Endothelial cell of umbilical vein (primary cell): Measurements from ENCODE around the gene MED4. TPM values are rescaled to one million over a fixed set of nuclear protein-coding genes. Genes with fewer than 3 reads are reported as not detected.

Source experiments
- BruUV-seq: library from RNA; stranded (reverse); fragments of 400-500 nt; replicated peaks from 2 replicates; lab custom pipeline; 2021; lab: Mats Ljungman, UMichigan
- CTCF ChIA-PET: fragments of 300-600, 350-600 bp; sonication (Branson Sonifier 250); formaldehyde crosslinking; loops from one replicate; lab custom pipeline; 2021; ENCODE audit warnings: antibody characterized with exemption, inconsistent platforms; lab: Charles Lee
- POLR2A ChIA-PET: fragments of 300-600, 350-600 bp; sonication (Branson Sonifier 250); formaldehyde crosslinking; loops from one replicate; lab custom pipeline; 2021; ENCODE audit warnings: antibody characterized with exemption, inconsistent platforms; lab: Charles Lee
- DNase-seq: peaks from one replicate; pipeline ENCODE4 v3.0.0-alpha.2; 2011; ENCODE audit warnings: low read depth, low spot score
- FAIRE-seq: peaks from 2 replicates; lab custom pipeline; 2011; peaks lifted over from hg19 to GRCh38; lab: Jason Lieb, UNC
- H2AFZ ChIP-seq: 2 replicates; pipeline ENCODE4 v1.6.0; 2012; ENCODE audit warnings: low read depth, low read length, control low read depth, inconsistent platforms
- H3K27ac ChIP-seq: 2 replicates; pipeline ENCODE4 v1.5.1; 2011; ENCODE audit warnings: low read depth, mild to moderate bottlenecking, control low read depth, low read length, moderate library complexity; ENCODE audit not compliant: insufficient read depth
- H3K27me3 ChIP-seq, 2 experiments: 2 replicates each; pipeline versions ENCODE4 v1.6.0 to v1.6.1; 2011; ENCODE audit warnings: low read length in 2 of 2, mixed read lengths in 1 of 2; ENCODE audit not compliant: control insufficient read depth in 2 of 2, insufficient read depth in 2 of 2
- H3K36me3 ChIP-seq, 2 experiments: 2 replicates in 1 of 2; 3 replicates in 1 of 2; pipeline ENCODE4 v1.5.1; 2011; ENCODE audit warnings: low read length in 2 of 2, mild to moderate bottlenecking in 1 of 2, moderate library complexity in 1 of 2; ENCODE audit not compliant: control insufficient read depth in 2 of 2, insufficient read depth in 2 of 2; ENCODE audit errors: extremely low read depth in 1 of 2
- H3K4me1 ChIP-seq: 3 replicates; pipeline ENCODE4 v1.5.1; 2011; ENCODE audit warnings: mild to moderate bottlenecking, low read length; ENCODE audit not compliant: control insufficient read depth, insufficient read depth; ENCODE audit errors: extremely low read depth
- H3K4me2 ChIP-seq: 2 replicates; pipeline ENCODE4 v1.6.1; 2011; ENCODE audit warnings: low read length, control low read depth, mixed read lengths; ENCODE audit not compliant: insufficient read depth
- H3K4me3 ChIP-seq, 3 experiments: fragments of 200-600 bp in 1 of 3; sonication (generic), shearing (Covaris generic) in 1 of 3; replicated peaks in 1 of 3; 2 replicates each; pipeline ENCODE4 v1.5.1; 2011 to 2016; ENCODE audit warnings: control low read depth in 3 of 3, low read length in 3 of 3, mild to moderate bottlenecking in 2 of 3, inconsistent platforms in 1 of 3, low read depth in 1 of 3, moderate library complexity in 1 of 3; ENCODE audit not compliant: insufficient read depth in 1 of 3
- H3K79me2 ChIP-seq: 2 replicates; pipeline ENCODE4 v1.6.0; 2012; ENCODE audit warnings: low read length, inconsistent platforms; ENCODE audit not compliant: control insufficient read depth, insufficient read depth
- H3K9ac ChIP-seq: replicated peaks from 2 replicates; pipeline ENCODE3; 2011; ENCODE audit warnings: low read length, control low read depth; ENCODE audit not compliant: insufficient read depth; ENCODE audit errors: extremely low read depth
- H3K9me1 ChIP-seq: replicated peaks from 3 replicates; pipeline ENCODE4 v1.6.0; 2011; ENCODE audit warnings: mild to moderate bottlenecking, low read length; ENCODE audit not compliant: control insufficient read depth, insufficient read depth; ENCODE audit errors: extremely low read depth
- H3K9me3 ChIP-seq: replicated peaks from 2 replicates; pipeline ENCODE4 v1.5.1; 2012; ENCODE audit warnings: low read length, inconsistent platforms; ENCODE audit not compliant: control insufficient read depth, insufficient read depth
- H4K20me1 ChIP-seq: replicated peaks from 2 replicates; pipeline ENCODE3; 2011; ENCODE audit warnings: mild to moderate bottlenecking, low read length; ENCODE audit not compliant: control insufficient read depth, insufficient read depth; ENCODE audit errors: extremely low read depth
- CTCF ChIP-seq, 2 donors: IDR thresholded peaks; 1 replicate in 1 of 2; 2 replicates in 1 of 2; pipeline ENCODE4 v1.5.1; 2011; ENCODE audit warnings: low read length in 2 of 2, mild to moderate bottlenecking in 2 of 2, moderate library complexity in 2 of 2, control low read depth in 1 of 2, inconsistent platforms in 1 of 2, low read depth in 1 of 2; ENCODE audit not compliant: insufficient read depth in 1 of 2; ENCODE audit errors: extremely low read depth in 1 of 2
- EZH2 ChIP-seq: IDR thresholded peaks from 2 replicates; pipeline ENCODE4 v1.6.1; 2012; ENCODE audit warnings: borderline replicate concordance, low read depth, mild to moderate bottlenecking, moderate library complexity, low read length, inconsistent platforms; ENCODE audit not compliant: severe bottlenecking
- FOS ChIP-seq: IDR thresholded peaks from 2 replicates; pipeline ENCODE4 v1.6.1; 2011; ENCODE audit warnings: mild to moderate bottlenecking, low read length, moderate library complexity, borderline replicate concordance; ENCODE audit not compliant: insufficient read depth
- GATA2 ChIP-seq: IDR thresholded peaks from 2 replicates; pipeline ENCODE4 v1.7.0; 2011; ENCODE audit warnings: low read depth, mild to moderate bottlenecking, moderate library complexity, mixed read lengths, low read length; ENCODE audit not compliant: insufficient read length, insufficient read depth
- JUN ChIP-seq: IDR thresholded peaks from 2 replicates; pipeline ENCODE4 v1.6.1; 2011; ENCODE audit warnings: borderline replicate concordance, low read depth; ENCODE audit not compliant: insufficient read length, insufficient read depth
- MAX ChIP-seq: IDR thresholded peaks from 2 replicates; pipeline ENCODE4 v1.6.1; 2011; ENCODE audit not compliant: insufficient read depth, insufficient read length
- MYC ChIP-seq: IDR thresholded peaks from one replicate; pipeline ENCODE4 v1.6.1; 2011; ENCODE audit warnings: mild to moderate bottlenecking, low read depth, low read length
- POLR2A ChIP-seq: IDR thresholded peaks from 2 replicates; pipeline ENCODE4 v1.6.1; 2012; ENCODE audit warnings: low read depth, mild to moderate bottlenecking, control low read depth, low read length
- POLR2AphosphoS5 ChIP-seq: IDR thresholded peaks from 2 replicates; pipeline ENCODE4 v1.6.1; 2012; ENCODE audit warnings: low read depth, mild to moderate bottlenecking, control low read depth, low read length, moderate library complexity; ENCODE audit not compliant: insufficient read depth
- dilution Hi-C: fragments of 300-500 bp; cut with MboI; formaldehyde crosslinking; loops from one replicate; pipeline ENCODE4 v1.15.0; 2019; ENCODE audit warnings: low sequenced_read_pairs; ENCODE audit not compliant: extremely low pct_ligation_motif_present
- intact Hi-C: fragments of 100-400 bp; cut with micrococcal nuclease; formaldehyde crosslinking; loops from one replicate; pipeline ENCODE4 v1.10.0; 2022
- polyA plus RNA-seq, 4 experiments: library from polyadenylated mRNA; depleted of rRNA in 3 of 4; stranded (reverse) in 3 of 4; unstranded in 1 of 4; fragments of >200 nt; gene quantifications; 2 replicates each; pipeline versions ENCODE4 v1.2.1 to v1.2.3, GENCODE V29; 2011 to 2012; ENCODE audit warnings: missing spikeins in 1 of 4
- total RNA-seq: library from RNA; stranded (reverse); gene quantifications from 2 replicates; pipeline ENCODE4 v1.2.3, GENCODE V29; 2021

Gene MED4
- total and polyA plus RNA-seq, 2 donors (not counting 3 experiments of a cell fraction or from before 2014, with no cell fraction given): 21.9 to 43.3 TPM

- no peaks in the 10 kb centered on the region for H3K4me1 ChIP-seq
- no peaks in the 10 kb centered on the region for H3K9me1 ChIP-seq
- CTCF ChIA-PET: interaction anchor here (1.1 to 1.2 kb wide), 2 partner anchors 10 to 649 kb away, joined by 3 to 5 read pairs; no protein-coding TSS in a partner anchor
- no peak overlapping the region for H3K4me2 ChIP-seq
- H3K9me3 ChIP-seq: no peaks in the 10 kb centered on the region
- TF ChIP-seq EZH2 (no peak), FOS (no peak), JUN (no peak), POLR2A (no peak), MAX (no peak), MYC (no peak), POLR2AphosphoS5 (no peak), GATA2 (no peak), CTCF (IDR thresholded peaks at IDR 0.05; ENCODE audit: extremely low read depth in 1 of 2, insufficient read depth in 1 of 2, low read depth in 1 of 2, low read length in 2 of 2) (no peak)
- no peak overlapping the region for H3K9ac ChIP-seq
- no peaks in the 10 kb centered on the region for H3K36me3 ChIP-seq
- POLR2A ChIA-PET: interaction anchor here (0.6 kb wide), 1 partner anchor 22 kb away, joined by 3 read pairs; no protein-coding TSS in a partner anchor
- no peak overlapping the region for H3K27ac ChIP-seq
- no peak overlapping the region for H3K4me3 ChIP-seq
- DNase-seq: no peak
- H4K20me1 ChIP-seq: no peaks in the 10 kb centered on the region
- dilution Hi-C loops (no loop called here), intact Hi-C loops (no loop called here)
- H3K27me3 ChIP-seq: peaks cover 14% of the 10 kb centered on the region in 2 experiments
- no peak for FAIRE-seq
- no peaks in the 10 kb centered on the region for H3K79me2 ChIP-seq
- no TSS peak for BruUV-seq
- H2AFZ ChIP-seq: no peak overlapping the region
Observed at GRCh38 chr13:48120241-48120640, 25.3 kb upstream of the MED4 start.
